Measurements from ENCODE around the gene ITGA5.

Gene ITGA5

GRCh38 chr12:54392485-54393206, 26.4 kb downstream of the ITGA5 start:
- no peak for DNase-seq
- H3K4me3 ChIP-seq (ENCODE audit: low read depth, low read length): no peak overlapping the region
- H3K27me3 ChIP-seq (ENCODE audit: insufficient read depth, low read depth, severe bottlenecking): no peaks in the 10 kb centered on the region
- TF ChIP-seq CTCF (IDR thresholded peaks at IDR 0.05; ENCODE audit: low read depth, low read length): no peak
- H3K27ac ChIP-seq: peak overlapping the region; percentile 99
- peaks cover 27% of the 10 kb centered on the region for H3K36me3 ChIP-seq
- no peaks in the 10 kb centered on the region for H3K9me3 ChIP-seq (ENCODE audit: severe bottlenecking)

GRCh38 chr12:54390668-54391551, 28.2 kb downstream of the ITGA5 start:
- Histone ChIP-seq H3K9me3 (ENCODE audit: severe bottlenecking) (no peaks in the 10 kb centered on the region), H3K4me3 (ENCODE audit: low read depth, low read length) (peak overlapping the region; percentile 93), H3K36me3 (peaks cover 27% of the 10 kb centered on the region), H3K27me3 (ENCODE audit: insufficient read depth, low read depth, severe bottlenecking) (no peaks in the 10 kb centered on the region), H3K27ac (peak overlapping the region; percentile 99)
- TF ChIP-seq CTCF (IDR thresholded peaks at IDR 0.05; ENCODE audit: low read depth, low read length): peak; percentile 65
- DNase-seq: peak; percentile 91

GRCh38 chr12:54390176-54390667, 28.8 kb downstream of the ITGA5 start:
- TF ChIP-seq CTCF (IDR thresholded peaks at IDR 0.05; ENCODE audit: low read depth, low read length): no peak
- H3K36me3 ChIP-seq: peaks cover 22% of the 10 kb centered on the region
- peak overlapping the region; percentile 93 for H3K4me3 ChIP-seq (ENCODE audit: low read depth, low read length)
- H3K9me3 ChIP-seq (ENCODE audit: severe bottlenecking): no peaks in the 10 kb centered on the region
- H3K27me3 ChIP-seq (ENCODE audit: insufficient read depth, low read depth, severe bottlenecking): no peaks in the 10 kb centered on the region
- peak overlapping the region; percentile 99 for H3K27ac ChIP-seq
- peak; percentile 60 for DNase-seq

- H3K27ac ChIP-seq: peak overlapping the region; percentile 99
These were observed 29.4 kb downstream of the ITGA5 start for GRCh38 chr12:54389607-54390175.

GRCh38 chr12:54389134-54389508, 29.9 kb downstream of the ITGA5 start:
- no peak for TF ChIP-seq CTCF (IDR thresholded peaks at IDR 0.05; ENCODE audit: low read depth, low read length)
- Histone ChIP-seq H3K9me3 (ENCODE audit: severe bottlenecking) (no peaks in the 10 kb centered on the region), H3K4me3 (ENCODE audit: low read depth, low read length) (no peak overlapping the region), H3K27me3 (ENCODE audit: insufficient read depth, low read depth, severe bottlenecking) (no peaks in the 10 kb centered on the region), H3K27ac (peak overlapping the region; percentile 99), H3K36me3 (peaks cover 30% of the 10 kb centered on the region)
- DNase-seq: no peak

More at GRCh38 chr12:54389607-54390175, 29.4 kb downstream of the ITGA5 start:
- Histone ChIP-seq H3K9me3 (ENCODE audit: severe bottlenecking) (no peaks in the 10 kb centered on the region), H3K4me3 (ENCODE audit: low read depth, low read length) (peak overlapping the region; percentile 93), H3K27me3 (ENCODE audit: insufficient read depth, low read depth, severe bottlenecking) (no peaks in the 10 kb centered on the region), H3K36me3 (peaks cover 24% of the 10 kb centered on the region)
- no peak for DNase-seq
- no peak for TF ChIP-seq CTCF (IDR thresholded peaks at IDR 0.05; ENCODE audit: low read depth, low read length)
